Neural progenitor cell (in vitro differentiated cells): ENCODE results near the gene EFNA3.

Source experiments
- EZH2 ChIP-seq: fragments of 200-600 bp; sonication (generic); IDR thresholded peaks from 2 replicates; pipeline ENCODE4 v1.6.1; 2017; ENCODE audit warnings: antibody characterized with exemption, mild to moderate bottlenecking, moderate library complexity
- EZH2phosphoT487 ChIP-seq: fragments of 200-600 bp; sonication (generic); IDR thresholded peaks from 2 replicates; pipeline ENCODE4 v1.6.1; 2017; ENCODE audit warnings: antibody characterized with exemption
- TF ChIP-seq, protein P1 (sequence below): fragments of 200-600 bp; sonication (generic); IDR thresholded peaks from 2 replicates; pipeline ENCODE4 v1.5.1; 2017; ENCODE audit warnings: antibody characterized with exemption, mild to moderate bottlenecking

GRCh38 chr1:155093911-155094621 is 15.4 kb downstream of the EFNA3 start:
- TF ChIP-seq, protein P1, sequence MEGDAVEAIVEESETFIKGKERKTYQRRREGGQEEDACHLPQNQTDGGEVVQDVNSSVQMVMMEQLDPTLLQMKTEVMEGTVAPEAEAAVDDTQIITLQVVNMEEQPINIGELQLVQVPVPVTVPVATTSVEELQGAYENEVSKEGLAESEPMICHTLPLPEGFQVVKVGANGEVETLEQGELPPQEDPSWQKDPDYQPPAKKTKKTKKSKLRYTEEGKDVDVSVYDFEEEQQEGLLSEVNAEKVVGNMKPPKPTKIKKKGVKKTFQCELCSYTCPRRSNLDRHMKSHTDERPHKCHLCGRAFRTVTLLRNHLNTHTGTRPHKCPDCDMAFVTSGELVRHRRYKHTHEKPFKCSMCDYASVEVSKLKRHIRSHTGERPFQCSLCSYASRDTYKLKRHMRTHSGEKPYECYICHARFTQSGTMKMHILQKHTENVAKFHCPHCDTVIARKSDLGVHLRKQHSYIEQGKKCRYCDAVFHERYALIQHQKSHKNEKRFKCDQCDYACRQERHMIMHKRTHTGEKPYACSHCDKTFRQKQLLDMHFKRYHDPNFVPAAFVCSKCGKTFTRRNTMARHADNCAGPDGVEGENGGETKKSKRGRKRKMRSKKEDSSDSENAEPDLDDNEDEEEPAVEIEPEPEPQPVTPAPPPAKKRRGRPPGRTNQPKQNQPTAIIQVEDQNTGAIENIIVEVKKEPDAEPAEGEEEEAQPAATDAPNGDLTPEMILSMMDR, result peak; percentile 51
- TF ChIP-seq EZH2 (no peak), EZH2phosphoT487 (no peak)
